Measurements from ENCODE around the gene PRR15L. TPM values are rescaled to one million over a fixed set of nuclear protein-coding genes. Genes with fewer than 3 reads are reported as not detected.
"Not testable (repeated sequence)": the region's sequence is repeated elsewhere in the genome, so short reads cannot be mapped to it uniquely, and the experiment has no call there.

The PRR15L gene
- total RNA-seq, 1 donor from 2014 or later: not detected

DNA sequence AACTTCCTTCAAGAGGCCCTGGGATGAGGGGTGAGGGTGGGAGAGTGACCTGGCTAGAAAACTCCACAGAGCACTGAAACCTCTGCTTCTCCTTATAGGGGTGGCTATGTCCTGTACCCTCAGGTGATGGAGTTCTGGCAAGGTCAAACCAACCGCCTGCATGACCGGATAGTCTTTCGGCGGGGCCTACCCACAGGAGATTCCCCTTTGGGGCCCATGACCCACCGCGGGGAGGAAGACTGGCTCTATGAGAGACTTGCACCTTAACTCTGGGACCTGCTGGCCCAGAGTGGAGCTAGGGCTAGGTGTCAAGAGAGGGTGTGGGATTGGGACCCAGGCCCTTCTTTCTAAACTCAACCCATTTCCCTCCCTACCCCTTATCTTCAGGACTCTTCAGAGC lies 11.2 kb downstream of the PRR15L start:
- no peak for ATAC-seq (ENCODE audit: poor library complexity)
- intact Hi-C loops (cut with DNase I): loop anchor here (5.0 kb wide), 2 partner anchors 49 to 104 kb away; partner anchors contain the start of genes SCRN2 and SP2
- no peak for DNase-seq

DNA sequence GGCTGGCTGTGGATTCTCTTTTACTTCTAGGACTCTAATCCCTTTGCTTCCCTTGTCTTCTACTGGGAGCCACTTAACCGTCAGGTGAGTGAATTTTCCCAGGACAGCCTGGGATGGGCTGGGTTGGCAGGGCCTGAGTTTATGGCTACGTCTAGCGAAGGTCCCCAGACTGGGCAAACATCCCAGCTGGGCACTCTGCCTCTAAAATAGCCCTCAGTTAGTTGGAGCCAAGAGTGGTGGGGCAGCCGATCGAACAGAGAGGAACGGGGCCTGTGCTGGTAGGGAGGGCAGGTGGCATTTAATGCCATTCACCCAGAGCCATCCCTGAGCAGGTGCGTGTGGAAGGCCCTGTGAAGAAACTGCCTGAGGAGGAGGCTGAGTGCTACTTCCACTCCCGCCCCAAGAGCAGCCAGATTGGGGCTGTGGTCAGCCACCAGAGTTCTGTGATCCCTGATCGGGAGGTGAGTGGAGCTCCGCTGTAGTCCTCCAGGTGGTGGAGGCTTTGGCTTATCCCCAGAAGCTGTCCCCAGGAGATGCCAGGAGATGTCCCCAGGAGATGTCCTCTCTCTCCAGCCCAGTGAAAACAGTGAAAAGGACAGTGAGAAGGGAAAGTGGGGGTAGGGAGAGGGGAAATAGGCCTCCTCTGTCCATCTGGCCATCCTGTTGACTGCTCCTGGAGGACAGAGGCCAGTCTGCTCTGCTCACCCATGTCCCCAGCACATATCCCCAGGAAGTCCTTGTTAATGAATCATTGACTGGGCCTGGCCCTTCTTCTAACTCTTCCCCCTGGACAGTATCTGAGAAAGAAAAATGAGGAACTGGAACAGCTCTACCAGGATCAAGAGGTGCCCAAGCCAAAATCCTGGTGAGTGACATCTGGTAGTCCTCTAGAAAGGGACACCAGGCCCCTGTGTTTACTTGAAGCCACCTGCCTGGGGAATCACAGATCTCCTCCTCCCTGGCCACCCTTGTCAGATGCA lies 11.9 kb downstream of the PRR15L start:
- DNase-seq (no peak), ATAC-seq (ENCODE audit: poor library complexity) (no peak)
- intact Hi-C loops (cut with DNase I): loop anchor here (5.0 kb wide), 2 partner anchors 49 to 104 kb away; partner anchors contain the start of genes SCRN2 and SP2

DNA sequence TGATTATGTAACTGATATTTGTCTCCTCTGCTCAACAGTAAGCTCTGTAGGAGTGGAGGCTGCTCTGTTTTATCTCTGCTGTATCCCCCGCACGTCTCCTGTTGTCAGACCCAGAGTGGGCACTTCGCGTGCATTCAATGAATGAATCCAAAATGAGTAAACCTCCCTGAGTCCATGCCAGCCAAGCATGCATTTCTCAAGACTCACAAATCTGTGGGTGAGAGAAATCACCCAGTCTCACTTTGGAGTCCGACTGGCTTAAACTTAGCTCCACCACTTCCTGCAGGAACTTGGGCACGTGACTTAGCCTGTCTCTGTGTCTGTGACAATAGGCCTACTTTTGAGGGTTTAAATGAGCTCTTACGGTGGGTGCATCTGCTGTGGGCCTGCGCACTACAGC lies 12.6 kb downstream of the PRR15L start:
- DNase-seq (no peak), ATAC-seq (ENCODE audit: poor library complexity) (no peak)
- intact Hi-C loops (cut with DNase I): loop anchor here (5.0 kb wide), 2 partner anchors 48 to 103 kb away; partner anchors contain the start of genes SCRN2 and SP2

DNA sequence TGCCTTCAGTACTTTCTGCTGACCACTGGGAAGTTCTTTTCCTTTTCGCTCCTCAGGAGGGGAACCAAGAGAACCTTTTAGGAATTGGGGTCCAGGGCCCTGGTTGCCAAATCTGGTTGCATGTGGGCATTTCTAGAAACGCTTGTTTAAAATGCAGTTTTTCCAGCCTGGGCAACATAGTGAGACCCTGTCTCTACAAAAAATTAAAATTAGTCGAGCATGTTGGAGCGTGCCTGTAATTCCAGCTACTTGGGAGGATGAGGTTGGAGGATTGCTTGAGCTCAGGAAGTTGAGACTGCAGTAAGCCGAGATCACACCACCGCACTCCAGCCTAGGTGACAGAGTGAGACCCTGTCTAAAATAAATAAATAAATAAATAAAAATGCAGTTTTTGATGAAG lies 15.1 kb downstream of the PRR15L start:
- DNase-seq (no peak), ATAC-seq (ENCODE audit: poor library complexity) (no peak)
- intact Hi-C loops (cut with DNase I): no loop called here

DNA sequence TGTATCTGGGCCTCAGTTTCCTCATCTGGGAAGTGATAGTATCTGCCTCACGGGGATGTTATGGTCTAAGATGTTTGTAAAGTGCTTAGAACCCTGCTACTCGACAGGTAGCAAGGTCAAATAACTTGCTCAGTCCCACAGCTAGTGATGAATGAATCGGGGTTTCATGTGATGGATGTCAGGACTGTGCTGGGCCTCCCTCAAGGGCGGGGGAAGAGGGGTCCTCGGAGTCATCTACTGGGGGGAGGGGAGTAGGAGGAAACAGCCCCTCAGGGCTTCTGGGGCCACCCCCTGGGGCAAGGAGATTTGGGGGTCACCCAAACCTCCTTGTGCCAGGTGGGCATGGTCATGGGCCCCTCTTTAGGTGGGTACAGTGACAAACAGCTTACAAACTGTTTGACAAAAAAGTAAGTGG lies 15.6 kb downstream of the PRR15L start:
- ATAC-seq (ENCODE audit: poor library complexity): no peak
- intact Hi-C loops (cut with DNase I): no loop called here
- no peak for DNase-seq

DNA sequence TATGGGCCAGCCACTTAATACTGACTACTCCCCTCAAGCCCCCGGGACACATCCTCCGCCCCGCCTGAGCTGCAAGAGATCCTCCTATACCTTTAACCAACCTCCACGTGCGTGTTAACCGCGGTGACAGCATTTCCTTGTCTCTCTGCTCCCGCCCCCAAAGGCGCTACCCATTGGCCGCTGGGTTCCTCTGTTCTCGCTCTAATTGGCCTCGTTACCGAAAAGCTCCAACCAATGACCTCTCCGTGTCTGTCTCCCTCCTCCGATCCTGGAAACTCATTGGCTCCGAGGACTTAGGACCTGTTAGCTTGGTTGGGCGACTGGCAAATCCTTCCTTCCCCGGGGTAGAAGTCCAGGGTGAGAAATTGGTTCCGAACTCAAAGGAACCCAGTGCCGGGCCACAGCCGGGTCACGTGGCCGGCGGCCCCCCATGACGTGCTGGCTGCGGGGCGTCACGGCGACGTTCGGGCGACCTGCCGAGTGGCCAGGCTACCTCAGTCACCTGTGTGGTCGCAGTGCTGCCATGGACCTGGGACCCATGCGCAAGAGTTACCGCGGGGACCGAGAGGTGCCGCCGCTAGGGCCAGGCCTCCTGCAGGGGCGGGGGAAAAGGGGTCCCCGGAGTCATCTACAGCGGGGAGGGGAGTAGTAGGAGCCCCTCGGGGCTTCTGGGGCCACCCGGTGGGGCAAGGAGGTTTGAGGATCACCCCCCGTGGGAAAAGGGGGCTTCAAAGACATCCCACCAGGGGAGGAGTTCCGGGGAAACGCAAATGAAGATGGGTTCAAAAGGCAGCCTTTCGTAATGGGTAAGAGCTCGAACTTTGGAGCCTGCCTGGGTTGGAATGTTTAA lies 16.2 kb downstream of the PRR15L start, which contains the start of gene PNPO:
Gene PNPO, plus strand, starts transcription at position 326 of the 850 bp plus-strand sequence. Its CDS starts 105 bp downstream, at position 431.
- intact Hi-C loops (cut with DNase I): no loop called here
- ATAC-seq (ENCODE audit: poor library complexity) (peak; percentile 98), DNase-seq (peak; percentile 94)

DNA sequence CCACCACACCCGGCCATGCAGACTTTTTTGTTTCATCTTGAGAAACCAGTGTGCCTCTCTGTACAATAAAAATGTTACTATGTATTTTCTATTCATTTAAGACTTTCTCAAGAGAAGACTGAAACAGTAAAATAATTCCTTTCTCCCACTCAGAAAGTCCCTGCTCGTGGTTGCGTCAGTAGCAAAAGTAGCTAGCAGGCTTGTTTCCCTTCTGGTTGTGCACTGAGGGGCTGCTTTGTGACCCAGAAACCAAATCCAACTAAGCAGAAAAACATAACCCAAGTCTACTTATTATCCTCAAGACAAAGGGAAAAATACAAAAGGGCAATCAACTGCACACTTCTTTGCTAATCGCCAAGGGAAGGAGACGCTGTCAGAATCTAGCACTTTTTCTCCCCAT lies 19.7 kb downstream of the PRR15L start:
- DNase-seq: no peak
- intact Hi-C loops (cut with DNase I): no loop called here
- ATAC-seq (ENCODE audit: poor library complexity): no peak

DNA sequence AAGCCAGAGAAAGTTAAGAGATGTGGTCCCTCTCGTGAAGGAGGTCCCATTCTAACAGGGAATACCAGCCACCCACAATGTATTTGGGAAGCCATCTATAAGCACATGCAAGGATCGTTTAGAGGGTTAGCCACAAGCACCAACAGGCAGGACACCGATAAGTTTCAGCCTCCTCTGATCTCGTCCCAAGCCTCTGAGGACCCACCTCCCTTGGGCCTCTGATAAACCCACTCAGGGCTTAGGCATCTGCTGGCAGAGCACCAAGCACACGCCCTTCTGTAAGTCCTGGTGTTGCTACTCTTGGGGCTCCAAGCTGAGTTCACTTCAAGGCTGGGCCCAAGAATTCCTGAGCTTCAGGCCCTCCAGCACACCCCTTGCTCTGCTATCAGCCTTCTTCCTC lies 21.7 kb downstream of the PRR15L start:
- DNase-seq (no peak), ATAC-seq (ENCODE audit: poor library complexity) (no peak)
- intact Hi-C loops (cut with DNase I): no loop called here

DNA sequence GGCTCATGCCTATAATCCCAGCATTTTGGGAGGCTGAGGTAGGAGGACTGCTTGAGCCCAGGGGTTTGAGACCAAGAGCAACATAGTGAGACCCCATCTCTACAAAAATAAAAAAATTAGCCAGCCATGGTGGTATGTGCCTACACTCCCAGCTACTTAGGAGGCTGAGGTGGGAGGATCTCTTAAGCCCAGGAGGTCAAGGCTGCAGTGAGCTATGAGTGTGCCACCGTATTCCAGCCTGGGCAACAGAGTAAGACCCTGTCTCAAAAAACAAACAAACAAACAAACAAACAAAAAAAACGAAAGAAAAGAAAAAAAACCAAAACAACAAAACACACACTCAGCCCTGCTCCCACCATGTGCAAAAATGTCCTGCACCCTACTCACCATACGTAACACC lies 22.2 kb downstream of the PRR15L start:
- DNase-seq; intact Hi-C loops (cut with DNase I): not testable (repeated sequence)

DNA sequence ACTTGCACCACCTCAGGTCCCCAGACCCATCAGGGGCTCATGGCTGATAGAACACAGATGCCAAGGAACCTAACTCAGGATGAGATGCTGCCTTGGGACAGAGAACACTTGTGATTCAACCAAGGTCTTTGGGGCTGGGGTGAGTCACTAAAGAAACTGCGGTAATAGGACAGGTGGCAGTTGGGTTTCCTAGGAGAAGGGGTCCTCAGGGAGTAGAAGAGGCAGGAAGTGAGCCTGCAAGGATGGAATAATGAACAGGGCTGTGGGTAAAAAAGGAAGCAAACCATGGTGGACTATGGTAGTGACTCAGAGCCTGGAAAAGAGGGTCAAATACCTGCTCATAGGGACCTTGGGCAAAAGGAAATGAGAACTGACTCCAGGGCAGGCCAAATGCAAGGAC lies 22.8 kb downstream of the PRR15L start:
- ATAC-seq (ENCODE audit: poor library complexity) (no peak), DNase-seq (no peak)
- intact Hi-C loops (cut with DNase I): no loop called here

More for the DNA sequence above, 22.2 kb downstream of the PRR15L start:
- ATAC-seq (ENCODE audit: poor library complexity): not testable (repeated sequence)

DNA sequence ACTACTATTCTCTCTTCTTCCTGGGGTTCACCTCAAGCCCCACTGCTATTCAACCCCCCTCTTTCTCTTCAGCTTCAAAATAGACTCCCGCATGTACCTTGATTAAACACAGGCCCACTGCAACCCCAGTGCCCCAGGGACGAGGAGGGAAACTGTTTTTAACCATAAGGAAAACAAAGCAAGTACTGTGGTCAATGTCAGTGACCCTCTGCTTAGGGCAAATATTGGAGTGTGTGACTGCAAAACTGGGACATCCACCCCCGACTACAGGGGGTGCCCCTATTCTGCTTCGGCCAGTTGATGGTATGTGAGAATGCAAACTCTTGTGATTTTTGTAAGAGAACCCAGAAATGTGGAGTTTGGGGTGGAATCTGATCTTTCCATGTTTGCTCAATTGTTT lies 25.8 kb downstream of the PRR15L start:
- ATAC-seq (ENCODE audit: poor library complexity): no peak
- intact Hi-C loops (cut with DNase I): no loop called here

DNA sequence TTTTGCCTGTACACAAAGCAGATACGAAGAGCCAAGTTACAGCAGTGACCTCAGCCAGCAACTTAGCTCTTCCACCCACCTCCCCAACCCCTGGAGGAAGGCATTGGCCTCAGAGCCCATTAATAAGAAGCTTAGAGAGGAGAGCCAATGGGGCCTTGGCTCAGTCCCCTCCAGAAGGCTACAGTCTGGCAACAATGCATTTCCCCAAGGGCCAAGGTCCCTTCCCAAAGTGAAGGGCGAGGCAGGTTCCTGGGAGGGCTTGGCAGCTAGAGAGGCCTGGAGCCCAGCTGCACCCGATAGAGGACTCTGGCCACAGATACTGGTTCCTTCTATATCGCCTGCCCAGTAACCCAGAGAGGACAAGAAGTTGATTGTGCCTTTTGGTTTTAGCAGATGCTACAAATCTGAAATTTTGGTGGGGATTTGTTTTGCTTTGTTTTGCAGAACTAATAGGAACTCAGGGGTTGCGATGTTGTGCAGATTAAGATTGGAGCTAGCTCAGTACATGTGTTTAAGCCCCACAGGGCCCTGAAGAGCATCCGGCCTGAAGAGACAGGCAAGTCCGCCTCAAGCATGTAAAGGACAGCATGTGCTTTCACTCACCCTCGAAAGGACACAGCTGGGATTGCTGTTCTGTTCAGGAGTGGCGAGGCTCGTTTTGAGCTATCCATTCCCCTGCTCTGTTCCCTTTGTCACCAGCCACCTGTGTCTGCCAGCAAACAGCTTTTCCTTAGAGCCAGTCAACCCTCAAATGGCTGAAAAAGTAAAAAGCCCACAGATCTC lies 28.3 kb downstream of the PRR15L start:
- DNase-seq (peak; percentile 55), ATAC-seq (ENCODE audit: poor library complexity) (peak; percentile 80)

More for the DNA sequence above, 25.8 kb downstream of the PRR15L start:
- no peak for DNase-seq

DNA sequence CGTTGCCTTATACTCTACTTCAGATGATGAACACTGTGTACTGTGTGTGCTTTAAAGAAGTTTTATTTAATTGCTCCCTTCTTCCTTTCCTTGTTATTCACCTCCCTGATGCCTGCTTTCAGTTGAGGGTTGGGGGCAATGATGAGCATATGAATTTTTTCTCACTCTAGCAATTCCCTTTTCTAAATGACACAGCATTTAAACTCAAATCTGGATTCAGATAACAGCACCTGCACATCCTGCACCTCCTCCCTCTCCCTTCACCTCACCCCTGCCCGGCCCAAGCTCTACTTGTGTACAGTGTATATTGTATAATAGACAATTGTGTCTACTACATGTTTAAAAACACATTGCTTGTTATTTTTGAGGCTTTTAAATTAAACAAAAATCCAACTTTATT lies 29.3 kb downstream of the PRR15L start:
- DNase-seq (no peak), ATAC-seq (ENCODE audit: poor library complexity) (no peak)
- intact Hi-C loops (cut with DNase I): no loop called here

More for the DNA sequence above, 28.3 kb downstream of the PRR15L start:
- intact Hi-C loops (cut with DNase I): no loop called here

DNA sequence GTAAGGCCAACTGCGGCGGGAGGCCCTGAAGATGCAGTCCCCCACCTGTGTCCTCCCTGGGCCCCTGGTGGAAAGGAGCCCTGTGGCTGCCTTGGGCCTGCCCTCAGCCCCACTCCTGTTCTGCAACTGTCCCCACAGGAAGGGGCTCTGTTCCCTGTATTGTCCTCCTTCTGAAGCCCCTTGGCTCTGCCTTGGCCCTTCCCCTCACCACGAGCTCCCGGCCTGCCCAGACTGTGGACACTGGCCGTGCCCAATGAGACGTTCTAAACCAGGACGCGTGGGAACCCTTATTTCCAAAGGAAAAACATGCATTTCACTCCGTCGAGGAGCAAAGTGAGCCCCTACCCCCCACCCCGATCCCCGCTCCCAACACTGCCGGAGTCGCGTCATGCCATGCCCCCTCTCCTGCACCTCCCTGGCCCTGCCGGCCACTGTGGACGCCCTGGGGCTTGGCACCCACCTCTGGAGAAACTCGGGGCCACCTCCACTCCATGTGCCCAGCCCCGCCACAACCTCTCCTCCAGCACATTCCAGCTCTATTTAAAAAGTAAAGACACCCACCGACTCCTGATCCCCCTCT lies 29.8 kb downstream of the PRR15L start:
- intact Hi-C loops (cut with DNase I): no loop called here
- no peak for DNase-seq
- no peak for ATAC-seq (ENCODE audit: poor library complexity)

DNA sequence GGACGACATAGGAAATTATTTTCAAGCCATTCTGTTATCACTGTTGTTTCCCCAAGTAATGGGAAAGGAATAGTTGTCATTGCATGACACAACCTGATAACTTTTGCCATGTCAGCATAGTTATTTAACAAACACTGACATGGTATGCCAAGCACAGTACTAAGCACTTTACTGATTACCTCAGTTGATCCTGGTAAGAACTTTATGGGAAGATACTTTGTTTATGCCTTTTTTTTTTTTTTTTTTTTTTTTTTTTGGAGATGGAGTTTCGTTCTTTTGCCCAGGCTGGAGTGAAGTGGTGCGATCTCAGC lies 32.0 kb downstream of the PRR15L start:
- ATAC-seq (ENCODE audit: poor library complexity) (no peak), DNase-seq (no peak)
- intact Hi-C loops (cut with DNase I): no loop called here

DNA sequence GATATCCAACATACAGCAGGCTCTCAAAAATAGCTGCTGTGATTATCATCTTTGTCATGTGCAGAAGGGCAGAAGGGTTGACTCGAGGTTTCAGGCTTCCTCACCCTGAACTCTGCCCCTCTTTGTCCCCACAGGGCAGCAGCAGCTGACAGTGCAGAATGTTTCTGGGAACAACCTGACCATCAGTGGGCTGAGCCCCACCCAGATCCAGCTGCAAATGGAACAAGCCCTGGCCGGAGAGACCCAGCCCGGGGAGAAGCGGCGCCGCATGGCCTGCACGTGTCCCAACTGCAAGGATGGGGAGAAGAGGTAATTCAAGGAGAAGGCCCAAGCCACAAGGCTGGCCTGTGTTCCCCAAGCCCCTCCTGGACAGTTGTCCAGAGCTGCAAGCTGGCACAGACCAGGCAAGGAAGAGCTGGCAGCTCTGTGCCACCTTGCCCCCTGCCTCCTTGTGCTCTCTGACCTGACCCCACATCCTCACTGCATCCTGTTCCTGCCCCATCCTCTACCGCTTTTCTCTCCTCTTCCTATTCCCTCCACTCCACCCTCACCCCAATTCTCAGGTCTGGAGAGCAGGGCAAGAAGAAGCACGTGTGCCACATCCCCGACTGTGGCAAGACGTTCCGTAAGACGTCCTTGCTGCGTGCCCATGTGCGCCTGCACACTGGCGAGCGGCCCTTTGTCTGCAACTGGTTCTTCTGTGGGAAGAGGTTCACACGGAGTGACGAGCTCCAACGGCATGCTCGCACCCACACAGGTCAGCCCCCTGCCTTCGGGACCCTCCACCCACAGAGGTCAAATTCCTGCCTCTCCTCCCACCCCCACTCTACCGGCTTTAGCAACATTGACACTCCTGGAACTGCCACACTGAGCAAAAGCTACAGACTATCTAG lies 32.7 kb downstream of the PRR15L start:
- DNase-seq (no peak), ATAC-seq (ENCODE audit: poor library complexity) (no peak)
- intact Hi-C loops (cut with DNase I): no loop called here

DNA sequence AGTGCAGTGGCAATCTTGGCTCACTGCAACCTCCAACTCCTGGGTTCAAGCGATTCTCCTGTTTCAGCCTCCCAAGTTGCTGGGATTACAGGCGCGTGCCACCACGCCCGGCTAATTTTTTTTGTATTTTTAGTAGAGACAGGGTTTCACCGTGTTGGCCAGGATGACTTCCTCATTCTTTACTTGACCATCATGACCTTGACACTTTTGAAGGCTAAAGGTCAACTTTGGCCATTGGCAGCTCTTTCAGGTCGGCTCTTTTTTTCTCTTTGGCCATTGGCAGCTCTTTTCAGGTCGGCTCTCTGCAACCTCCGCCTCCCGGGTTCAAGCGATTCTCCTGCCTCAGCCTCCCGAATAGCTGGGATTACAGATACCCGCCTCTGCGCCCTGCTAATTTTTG lies 37.8 kb downstream of the PRR15L start:
- ATAC-seq (ENCODE audit: poor library complexity); intact Hi-C loops (cut with DNase I); DNase-seq: not testable (repeated sequence)
